OCI-LY1 (cell line): ENCODE measurements around the gene ULK4.

Source experiments
- H2AFZ ChIP-seq: fragments of 200-600 bp; sonication (generic), shearing (Covaris generic); 2 replicates; pipeline ENCODE4 v1.6.0; 2014; ENCODE audit warnings: antibody characterized with exemption, mild to moderate bottlenecking, low read length
- H3F3A ChIP-seq: fragments of 200-600 bp; sonication (generic), shearing (Covaris generic); 2 replicates; pipeline ENCODE4 v1.6.0; 2014; ENCODE audit warnings: mild to moderate bottlenecking, antibody characterized with exemption, low read length, moderate library complexity; ENCODE audit not compliant: insufficient read depth
- H3K27ac ChIP-seq: fragments of 200-600 bp; sonication (generic); 2 replicates; pipeline ENCODE4 v1.5.1; 2014; ENCODE audit warnings: low read length, mixed run types, mild to moderate bottlenecking, low read depth; ENCODE audit not compliant: poor library complexity, severe bottlenecking
- H3K27me3 ChIP-seq: fragments of 200-600 bp; sonication (generic); 2 replicates; pipeline ENCODE4 v1.6.0; 2014; ENCODE audit warnings: antibody characterized with exemption, mild to moderate bottlenecking, low read length, moderate library complexity; ENCODE audit not compliant: insufficient read depth
- H3K36me3 ChIP-seq: fragments of 200-600 bp; sonication (generic); 2 replicates; pipeline ENCODE4 v1.6.1; 2014; ENCODE audit warnings: mild to moderate bottlenecking, antibody characterized with exemption, low read length, moderate library complexity, mixed read lengths; ENCODE audit not compliant: insufficient read depth
- H3K4me1 ChIP-seq: fragments of 200-600 bp; sonication (generic); 2 replicates; pipeline ENCODE4 v1.5.1; 2014; ENCODE audit warnings: mild to moderate bottlenecking, low read length, moderate library complexity; ENCODE audit not compliant: insufficient read depth, severe bottlenecking
- H3K4me2 ChIP-seq: fragments of 200-600 bp; sonication (generic), shearing (Covaris generic); 2 replicates; pipeline ENCODE4 v1.6.1; 2014; ENCODE audit warnings: low read length
- H3K4me3 ChIP-seq: fragments of 200-600 bp; sonication (generic); 2 replicates; pipeline ENCODE4 v1.5.1; 2014; ENCODE audit warnings: low read length, low read depth, mild to moderate bottlenecking, mixed read lengths; ENCODE audit not compliant: poor library complexity, severe bottlenecking
- H3K79me2 ChIP-seq: fragments of 200-600 bp; shearing (Covaris generic); 2 replicates; pipeline ENCODE4 v1.6.1; 2016; ENCODE audit warnings: mixed run types, low read length, mixed read lengths; ENCODE audit not compliant: insufficient read depth
- H3K9ac ChIP-seq: fragments of 200-600 bp; sonication (generic), shearing (Covaris generic); 2 replicates; pipeline ENCODE4 v1.6.1; 2014; ENCODE audit warnings: mild to moderate bottlenecking, low read length, mixed read lengths
- H3K9me2 ChIP-seq: fragments of 200-600 bp; sonication (generic), shearing (Covaris generic); 2 replicates; pipeline ENCODE4 v1.6.1; 2014; ENCODE audit warnings: low read depth, mild to moderate bottlenecking, low read length, mixed read lengths
- H3K9me3 ChIP-seq: fragments of 200-600 bp; shearing (Covaris generic); 2 replicates; pipeline ENCODE4 v1.6.1; 2014; ENCODE audit warnings: low read length, mixed read lengths
- H4K20me1 ChIP-seq: fragments of 200-600 bp; sonication (generic), shearing (Covaris generic); 2 replicates; pipeline ENCODE4 v1.6.0; 2016; ENCODE audit warnings: mild to moderate bottlenecking, low read length; ENCODE audit not compliant: insufficient read depth
- EZH2 ChIP-seq: fragments of 200-600 bp; sonication (generic), shearing (Covaris generic); IDR thresholded peaks from 2 replicates; pipeline ENCODE4 v1.8.0; 2017; ENCODE audit warnings: borderline replicate concordance, mixed run types, mild to moderate bottlenecking, antibody characterized with exemption, low read length, moderate library complexity, mixed read lengths
- TF ChIP-seq, protein P1 (sequence below): fragments of 200-600 bp; sonication (generic), shearing (Covaris generic); IDR thresholded peaks from 2 replicates; pipeline ENCODE4 v1.5.1; 2017; ENCODE audit warnings: mild to moderate bottlenecking, antibody characterized with exemption, low read length, moderate library complexity, mixed read lengths

The ULK4 gene

DNA sequence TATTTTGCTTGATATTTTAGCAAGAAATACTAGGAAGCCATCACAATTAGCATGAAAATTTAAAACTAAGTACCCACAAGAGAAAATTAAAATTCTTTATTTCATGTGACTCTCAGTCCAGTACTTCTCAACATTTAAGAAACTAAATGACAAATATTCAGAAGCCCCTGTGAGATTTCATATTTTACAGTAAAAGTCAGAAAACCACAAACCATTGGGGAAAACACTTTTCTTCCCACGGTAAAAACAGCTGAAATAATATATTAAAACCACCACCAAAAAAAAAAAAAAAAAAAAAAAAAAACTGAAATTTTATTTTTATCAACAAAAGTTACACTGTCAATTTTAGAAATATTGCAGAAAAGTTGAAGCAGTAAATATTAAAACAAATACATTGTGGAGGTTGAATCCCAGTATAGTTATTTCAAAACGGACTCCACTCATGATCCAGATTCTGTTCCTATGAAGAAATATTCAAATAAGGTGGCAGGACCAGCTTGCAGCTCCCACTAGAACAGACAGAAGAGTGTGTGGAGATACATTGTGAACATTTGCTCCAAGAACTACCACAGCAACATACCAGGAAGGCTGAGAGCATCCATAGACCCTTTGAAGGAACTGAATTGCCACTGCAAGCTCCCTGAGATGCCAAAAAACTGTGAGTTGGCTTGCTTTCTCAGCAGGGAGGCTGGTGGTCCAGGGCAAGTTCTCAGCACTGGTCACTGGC, 454.4 kb downstream of the ULK4 start:
- H3K27ac ChIP-seq: no peak overlapping the region

DNA sequence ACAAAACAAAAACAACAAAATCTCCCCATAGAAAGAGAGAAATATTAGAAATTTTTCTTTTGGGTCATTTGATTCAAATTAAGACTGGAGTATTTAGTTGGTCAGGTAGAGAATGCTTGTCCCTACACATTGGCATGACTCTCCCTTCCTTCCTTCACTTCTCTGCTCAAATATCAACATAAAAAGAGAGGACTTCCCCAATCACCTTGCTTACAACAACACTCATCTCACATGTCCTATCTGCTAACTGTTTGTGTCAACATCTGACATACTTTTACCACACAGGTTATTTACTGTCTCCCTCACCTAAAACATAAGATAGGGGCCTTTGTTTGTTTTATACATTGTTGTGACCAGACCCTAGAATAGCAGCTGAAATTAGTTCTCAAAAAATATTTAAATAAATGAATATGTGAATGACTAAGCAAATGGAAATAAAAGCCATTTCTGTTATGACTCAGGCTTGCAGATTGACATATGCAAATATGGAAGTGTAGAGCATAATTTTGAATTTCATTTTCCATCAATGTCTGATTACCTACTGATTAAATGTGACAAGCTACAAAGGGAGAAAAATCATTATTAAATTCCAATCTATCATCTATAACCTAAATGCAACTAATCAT, 457.8 kb downstream of the ULK4 start:
- H3K27ac ChIP-seq: no peak overlapping the region
- H2AFZ ChIP-seq: no peak overlapping the region

More for the DNA sequence above, 454.4 kb downstream of the ULK4 start:
- H3K79me2 ChIP-seq: no peaks in the 10 kb centered on the region
- no peak overlapping the region for H3K9ac ChIP-seq
- H3K9me2 ChIP-seq: no peaks in the 10 kb centered on the region
- no peak overlapping the region for H3K4me2 ChIP-seq
- H3K4me1 ChIP-seq: no peaks in the 10 kb centered on the region
- H4K20me1 ChIP-seq: no peaks in the 10 kb centered on the region
- no peaks in the 10 kb centered on the region for H3F3A ChIP-seq
- no peak overlapping the region for H2AFZ ChIP-seq
- H3K4me3 ChIP-seq: no peak overlapping the region
- no peaks in the 10 kb centered on the region for H3K36me3 ChIP-seq
- H3K27me3 ChIP-seq: no peaks in the 10 kb centered on the region
- no peaks in the 10 kb centered on the region for H3K9me3 ChIP-seq
- no peak for TF ChIP-seq EZH2
- TF ChIP-seq, protein P1, sequence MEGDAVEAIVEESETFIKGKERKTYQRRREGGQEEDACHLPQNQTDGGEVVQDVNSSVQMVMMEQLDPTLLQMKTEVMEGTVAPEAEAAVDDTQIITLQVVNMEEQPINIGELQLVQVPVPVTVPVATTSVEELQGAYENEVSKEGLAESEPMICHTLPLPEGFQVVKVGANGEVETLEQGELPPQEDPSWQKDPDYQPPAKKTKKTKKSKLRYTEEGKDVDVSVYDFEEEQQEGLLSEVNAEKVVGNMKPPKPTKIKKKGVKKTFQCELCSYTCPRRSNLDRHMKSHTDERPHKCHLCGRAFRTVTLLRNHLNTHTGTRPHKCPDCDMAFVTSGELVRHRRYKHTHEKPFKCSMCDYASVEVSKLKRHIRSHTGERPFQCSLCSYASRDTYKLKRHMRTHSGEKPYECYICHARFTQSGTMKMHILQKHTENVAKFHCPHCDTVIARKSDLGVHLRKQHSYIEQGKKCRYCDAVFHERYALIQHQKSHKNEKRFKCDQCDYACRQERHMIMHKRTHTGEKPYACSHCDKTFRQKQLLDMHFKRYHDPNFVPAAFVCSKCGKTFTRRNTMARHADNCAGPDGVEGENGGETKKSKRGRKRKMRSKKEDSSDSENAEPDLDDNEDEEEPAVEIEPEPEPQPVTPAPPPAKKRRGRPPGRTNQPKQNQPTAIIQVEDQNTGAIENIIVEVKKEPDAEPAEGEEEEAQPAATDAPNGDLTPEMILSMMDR: no peak

DNA sequence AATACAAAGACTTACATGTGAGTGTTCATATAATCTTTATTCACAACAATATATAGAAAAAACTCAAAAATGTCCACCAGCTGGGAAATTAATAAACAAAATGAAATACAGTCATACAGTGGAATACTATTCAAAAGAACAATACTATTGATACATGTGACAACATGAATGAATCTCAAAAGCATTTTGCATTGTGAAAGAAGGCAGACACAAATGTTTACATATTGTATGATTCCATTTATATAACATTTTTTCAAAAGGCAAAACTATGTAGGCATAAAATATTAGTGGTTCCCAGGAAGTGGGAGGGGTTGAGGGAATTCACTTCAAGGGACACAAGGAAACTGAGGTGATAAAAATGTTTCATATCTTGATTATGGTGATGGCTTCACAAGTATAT, 459.4 kb downstream of the ULK4 start:
- no peaks in the 10 kb centered on the region for H3K27me3 ChIP-seq

More for the DNA sequence above, 457.8 kb downstream of the ULK4 start:
- H3K27me3 ChIP-seq: no peaks in the 10 kb centered on the region
- TF ChIP-seq EZH2: no peak
- TF ChIP-seq, protein P1: no peak
- H3K9me3 ChIP-seq: no peaks in the 10 kb centered on the region
- no peak overlapping the region for H3K9ac ChIP-seq
- no peaks in the 10 kb centered on the region for H3K79me2 ChIP-seq
- no peaks in the 10 kb centered on the region for H3F3A ChIP-seq
- no peak overlapping the region for H3K4me2 ChIP-seq
- H3K36me3 ChIP-seq: no peaks in the 10 kb centered on the region
- no peaks in the 10 kb centered on the region for H3K9me2 ChIP-seq
- no peaks in the 10 kb centered on the region for H3K4me1 ChIP-seq
- no peaks in the 10 kb centered on the region for H4K20me1 ChIP-seq
- no peak overlapping the region for H3K4me3 ChIP-seq

More for the DNA sequence above, 459.4 kb downstream of the ULK4 start:
- H3K9ac ChIP-seq: no peak overlapping the region
- no peaks in the 10 kb centered on the region for H3K9me2 ChIP-seq
- no peak overlapping the region for H3K4me2 ChIP-seq
- no peaks in the 10 kb centered on the region for H3K79me2 ChIP-seq
- H2AFZ ChIP-seq: no peak overlapping the region
- no peaks in the 10 kb centered on the region for H3F3A ChIP-seq
- no peak overlapping the region for H3K27ac ChIP-seq
- no peak overlapping the region for H3K4me3 ChIP-seq
- no peaks in the 10 kb centered on the region for H3K4me1 ChIP-seq
- H4K20me1 ChIP-seq: no peaks in the 10 kb centered on the region
- H3K36me3 ChIP-seq: no peaks in the 10 kb centered on the region
- no peak for TF ChIP-seq EZH2
- TF ChIP-seq, protein P1: no peak
- H3K9me3 ChIP-seq: no peaks in the 10 kb centered on the region
